Mammary epithelial cell (primary cell): Measurements from ENCODE around the gene EPB41L4A.

Experiments
- EZH2 ChIP-seq: IDR thresholded peaks from 2 replicates; pipeline ENCODE4 v1.6.1; 2012; ENCODE audit warnings: low read length, inconsistent platforms, borderline replicate concordance
- TF ChIP-seq, protein P1 (sequence below), 2 donors: IDR thresholded peaks in 1 of 2; conservative IDR thresholded peaks in 1 of 2; 2 replicates each; pipeline ENCODE4 v1.5.1; 2011 to 2012; ENCODE audit warnings: inconsistent platforms in 2 of 2, low read length in 2 of 2, mild to moderate bottlenecking in 2 of 2, control low read depth in 1 of 2, low read depth in 1 of 2; ENCODE audit not compliant: insufficient read depth in 1 of 2; ENCODE audit errors: extremely low read depth in 1 of 2

DNA sequence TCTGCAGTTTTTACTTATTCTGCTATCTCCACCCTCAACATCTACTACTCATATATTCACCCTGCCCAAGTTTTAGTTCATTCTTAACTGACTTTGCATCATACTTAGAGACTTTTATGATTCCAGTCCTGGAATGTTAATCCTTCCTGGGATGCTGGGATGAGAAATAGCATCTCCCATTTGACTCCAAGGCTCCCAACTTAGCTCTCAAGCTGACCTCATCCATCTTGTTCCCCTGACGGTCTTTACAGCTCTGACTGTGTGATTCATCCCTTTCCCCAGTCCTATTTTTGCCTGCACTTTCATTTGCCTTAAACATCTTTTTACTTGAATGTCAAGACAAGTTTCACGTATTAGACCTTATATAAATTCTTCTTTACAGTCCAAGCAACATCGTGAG, 297.8 kb downstream of the EPB41L4A start:
- no peak for TF ChIP-seq EZH2
- TF ChIP-seq, protein P1, sequence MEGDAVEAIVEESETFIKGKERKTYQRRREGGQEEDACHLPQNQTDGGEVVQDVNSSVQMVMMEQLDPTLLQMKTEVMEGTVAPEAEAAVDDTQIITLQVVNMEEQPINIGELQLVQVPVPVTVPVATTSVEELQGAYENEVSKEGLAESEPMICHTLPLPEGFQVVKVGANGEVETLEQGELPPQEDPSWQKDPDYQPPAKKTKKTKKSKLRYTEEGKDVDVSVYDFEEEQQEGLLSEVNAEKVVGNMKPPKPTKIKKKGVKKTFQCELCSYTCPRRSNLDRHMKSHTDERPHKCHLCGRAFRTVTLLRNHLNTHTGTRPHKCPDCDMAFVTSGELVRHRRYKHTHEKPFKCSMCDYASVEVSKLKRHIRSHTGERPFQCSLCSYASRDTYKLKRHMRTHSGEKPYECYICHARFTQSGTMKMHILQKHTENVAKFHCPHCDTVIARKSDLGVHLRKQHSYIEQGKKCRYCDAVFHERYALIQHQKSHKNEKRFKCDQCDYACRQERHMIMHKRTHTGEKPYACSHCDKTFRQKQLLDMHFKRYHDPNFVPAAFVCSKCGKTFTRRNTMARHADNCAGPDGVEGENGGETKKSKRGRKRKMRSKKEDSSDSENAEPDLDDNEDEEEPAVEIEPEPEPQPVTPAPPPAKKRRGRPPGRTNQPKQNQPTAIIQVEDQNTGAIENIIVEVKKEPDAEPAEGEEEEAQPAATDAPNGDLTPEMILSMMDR (conservative IDR thresholded peaks at IDR 0.05 in 1 of 2, IDR thresholded peaks at IDR 0.05 in 1 of 2; ENCODE audit: extremely low read depth in 1 of 2, insufficient read depth in 1 of 2, low read depth in 1 of 2, low read length in 2 of 2) = no peak
